Suprapubic skin (tissue), 4 donors: ENCODE data around the gene TENM3. TPM values are rescaled to one million over a fixed set of nuclear protein-coding genes. Genes with fewer than 3 reads are reported as not detected.

Experiments used
- DNase-seq, 2 donors: peaks; one replicate each; pipeline ENCODE4 v3.0.0-alpha.2; 2019; ENCODE audit warnings: low spot score in 2 of 2
- H3K27ac ChIP-seq: fragments of 200-600 bp; sonication (generic); one replicate; pipeline ENCODE4 v1.5.1; 2019
- H3K27me3 ChIP-seq: fragments of 200-600 bp; sonication (generic); one replicate; pipeline ENCODE4 v1.5.1; 2019
- H3K36me3 ChIP-seq: fragments of 200-600 bp; sonication (generic); one replicate; pipeline ENCODE4 v1.5.1; 2019
- H3K4me1 ChIP-seq: fragments of 200-600 bp; sonication (generic); one replicate; pipeline ENCODE4 v1.5.1; 2019
- H3K4me3 ChIP-seq: fragments of 200-600 bp; sonication (generic); one replicate; pipeline ENCODE4 v1.5.1; 2019; ENCODE audit warnings: mild to moderate bottlenecking
- H3K9me3 ChIP-seq: fragments of 200-600 bp; sonication (generic); one replicate; pipeline ENCODE4 v1.5.1; 2019
- EP300 ChIP-seq: sonication (generic); formaldehyde crosslinking; IDR thresholded peaks from one replicate; pipeline ENCODE4 v1.6.1; 2017; ENCODE audit warnings: antibody characterized with exemption
- POLR2A ChIP-seq, 2 donors: fragments of 450-650 bp; IDR thresholded peaks; one replicate each; pipeline ENCODE4 v1.6.1; 2017; ENCODE audit warnings: antibody characterized with exemption in 2 of 2, mild to moderate bottlenecking in 2 of 2, moderate library complexity in 2 of 2
- POLR2AphosphoS5 ChIP-seq, 3 donors: sonication (generic); formaldehyde crosslinking; IDR thresholded peaks; one replicate each; pipeline ENCODE4 v1.6.1; 2017; ENCODE audit warnings: antibody characterized with exemption in 3 of 3
- WGBS: methylation state at CpG from one replicate; pipeline ENCODE4 v1.1.5; 2018; 5-methylcytosine and 5-hydroxymethylcytosine counted together
- total RNA-seq, 4 donors: library from RNA; depleted of rRNA; stranded (reverse); fragments of >200 nt; gene quantifications; one replicate each; pipeline ENCODE4 v1.1.0, GENCODE V29; 2016
- TF ChIP-seq, protein P1 (sequence below), 2 donors: fragments of 200-600 bp in 1 of 2; fragments of 450-650 bp in 1 of 2; sonication (generic) in 1 of 2; IDR thresholded peaks; one replicate each; pipeline ENCODE4 v1.5.1; 2016 to 2019; ENCODE audit warnings: antibody characterized with exemption in 2 of 2, mild to moderate bottlenecking in 1 of 2, moderate library complexity in 1 of 2

The TENM3 gene
- total RNA-seq, 4 donors from 2014 or later, result 0.81 to 2.9 (median 1.8) TPM

DNA sequence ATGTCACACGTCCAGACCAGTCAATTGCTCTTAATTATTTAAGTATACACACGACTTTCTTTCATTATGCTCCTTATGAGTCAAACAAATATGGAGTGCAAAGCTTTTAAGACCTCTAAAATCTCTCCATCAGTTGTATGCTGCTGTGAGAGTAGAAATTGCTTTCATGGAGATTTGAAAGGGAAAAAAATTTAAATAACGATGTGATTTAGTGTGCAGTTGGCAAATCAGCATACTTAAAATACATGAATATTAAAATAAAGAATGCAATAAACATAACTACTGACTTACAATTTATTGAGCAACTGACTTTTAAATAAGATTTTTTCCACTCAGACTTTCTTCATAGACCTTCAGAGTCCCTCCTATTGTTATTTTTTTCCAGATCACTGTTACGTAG lies 9.0 kb downstream of the TENM3 start:
- H3K27me3 ChIP-seq, result no peaks in the 10 kb centered on the region
- no peak overlapping the region for H3K4me3 ChIP-seq
- no peaks in the 10 kb centered on the region for H3K4me1 ChIP-seq
- H3K9me3 ChIP-seq, result no peaks in the 10 kb centered on the region
- no peak for DNase-seq
- H3K27ac ChIP-seq, result no peak overlapping the region
- 77% methylated on average over 4 of the region's 4 CpGs for WGBS
- H3K36me3 ChIP-seq, result no peaks in the 10 kb centered on the region
- TF ChIP-seq, protein P1, sequence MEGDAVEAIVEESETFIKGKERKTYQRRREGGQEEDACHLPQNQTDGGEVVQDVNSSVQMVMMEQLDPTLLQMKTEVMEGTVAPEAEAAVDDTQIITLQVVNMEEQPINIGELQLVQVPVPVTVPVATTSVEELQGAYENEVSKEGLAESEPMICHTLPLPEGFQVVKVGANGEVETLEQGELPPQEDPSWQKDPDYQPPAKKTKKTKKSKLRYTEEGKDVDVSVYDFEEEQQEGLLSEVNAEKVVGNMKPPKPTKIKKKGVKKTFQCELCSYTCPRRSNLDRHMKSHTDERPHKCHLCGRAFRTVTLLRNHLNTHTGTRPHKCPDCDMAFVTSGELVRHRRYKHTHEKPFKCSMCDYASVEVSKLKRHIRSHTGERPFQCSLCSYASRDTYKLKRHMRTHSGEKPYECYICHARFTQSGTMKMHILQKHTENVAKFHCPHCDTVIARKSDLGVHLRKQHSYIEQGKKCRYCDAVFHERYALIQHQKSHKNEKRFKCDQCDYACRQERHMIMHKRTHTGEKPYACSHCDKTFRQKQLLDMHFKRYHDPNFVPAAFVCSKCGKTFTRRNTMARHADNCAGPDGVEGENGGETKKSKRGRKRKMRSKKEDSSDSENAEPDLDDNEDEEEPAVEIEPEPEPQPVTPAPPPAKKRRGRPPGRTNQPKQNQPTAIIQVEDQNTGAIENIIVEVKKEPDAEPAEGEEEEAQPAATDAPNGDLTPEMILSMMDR (IDR thresholded peaks at IDR 0.05), result no peak
- TF ChIP-seq EP300 (no peak), POLR2AphosphoS5 (IDR thresholded peaks at IDR 0.05) (no peak), POLR2A (IDR thresholded peaks at IDR 0.05) (no peak)

DNA sequence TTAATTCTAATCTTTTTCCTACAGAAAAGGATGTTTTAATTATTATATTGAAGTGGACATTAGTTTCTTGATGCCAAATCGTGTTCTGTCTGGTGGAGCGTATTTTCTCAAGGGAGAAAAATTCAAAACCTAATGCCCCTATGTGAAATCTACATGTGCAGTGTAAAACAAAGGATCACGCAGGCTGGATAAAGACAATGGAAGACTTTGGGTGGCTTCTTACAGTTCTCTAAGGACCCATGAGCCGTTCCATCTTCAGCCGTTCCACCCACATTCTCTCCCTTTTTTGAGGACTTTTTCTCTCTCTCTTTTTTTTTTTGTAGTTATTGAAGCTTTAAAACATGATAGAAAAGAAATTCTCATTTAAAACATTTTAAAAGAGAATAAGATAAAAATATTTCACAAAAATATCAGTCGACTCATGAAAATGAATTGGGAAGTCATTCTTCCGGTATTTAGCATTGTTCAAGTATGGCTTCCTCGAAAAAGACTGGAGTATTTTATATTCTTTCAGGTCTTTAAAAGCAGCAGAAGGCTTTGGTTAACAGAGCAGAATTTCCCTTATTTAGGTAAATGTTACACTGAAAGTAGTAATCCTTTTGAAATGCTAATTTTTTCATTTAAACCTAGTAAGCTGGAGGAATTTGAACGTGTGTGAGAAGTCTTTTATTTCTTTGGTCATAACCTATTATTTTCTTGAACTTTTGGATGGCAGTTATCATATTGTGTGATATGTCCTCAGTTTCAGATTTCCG lies 11.0 kb downstream of the TENM3 start:
- TF ChIP-seq POLR2AphosphoS5 (IDR thresholded peaks at IDR 0.05) (no peak), EP300 (no peak), POLR2A (IDR thresholded peaks at IDR 0.05) (no peak)
- TF ChIP-seq, protein P1 (IDR thresholded peaks at IDR 0.05), result no peak
- H3K27ac ChIP-seq, result no peak overlapping the region
- DNase-seq, result no peak
- H3K4me3 ChIP-seq, result no peak overlapping the region
- H3K9me3 ChIP-seq, result no peaks in the 10 kb centered on the region
- no peaks in the 10 kb centered on the region for H3K36me3 ChIP-seq
- 84% methylated on average over 10 of the region's 10 CpGs for WGBS
- H3K4me1 ChIP-seq, result no peaks in the 10 kb centered on the region
- H3K27me3 ChIP-seq, result no peaks in the 10 kb centered on the region

DNA sequence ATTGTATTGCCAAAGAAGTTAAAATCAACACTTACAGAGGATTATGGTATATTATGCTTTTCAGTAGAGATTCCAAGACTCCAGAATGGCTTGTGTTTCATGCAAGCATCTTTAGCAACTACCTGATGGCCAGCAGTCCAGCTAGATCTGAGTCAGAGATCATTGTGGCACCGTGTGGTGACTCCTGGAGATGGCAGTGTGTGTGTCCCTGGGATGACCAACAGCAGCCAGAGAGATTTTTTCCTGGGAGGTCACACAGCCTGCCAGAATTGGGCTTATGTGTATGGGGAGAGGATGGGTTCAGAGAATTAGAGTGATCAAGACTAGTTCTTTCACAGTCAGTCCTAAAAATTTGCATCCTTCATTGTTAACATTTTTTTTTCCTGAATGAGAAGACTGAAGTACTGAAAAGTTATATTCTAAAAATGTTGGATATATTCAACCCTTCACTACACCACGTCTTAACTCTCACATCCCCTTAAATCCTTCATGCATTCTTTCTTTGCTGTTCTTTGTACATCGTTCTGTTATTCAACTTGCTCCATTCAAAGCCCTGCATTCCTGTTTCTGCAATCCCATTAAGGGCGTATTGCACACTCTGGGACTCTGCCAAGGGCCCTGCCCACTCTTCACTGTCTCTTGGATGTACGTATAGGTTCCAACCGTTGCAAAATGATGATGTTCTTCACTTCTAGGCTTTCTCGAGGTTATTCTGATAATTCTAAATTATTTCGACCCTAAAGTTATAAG lies 12.4 kb downstream of the TENM3 start:
- Histone ChIP-seq H3K27ac (no peak overlapping the region), H3K4me3 (no peak overlapping the region), H3K4me1 (no peaks in the 10 kb centered on the region), H3K27me3 (no peaks in the 10 kb centered on the region), H3K36me3 (no peaks in the 10 kb centered on the region), H3K9me3 (no peaks in the 10 kb centered on the region)
- DNase-seq, result no peak
- TF ChIP-seq, protein P1 (IDR thresholded peaks at IDR 0.05), result no peak
- TF ChIP-seq EP300, result no peak
- TF ChIP-seq POLR2AphosphoS5 (IDR thresholded peaks at IDR 0.05), result no peak
- no peak for TF ChIP-seq POLR2A (IDR thresholded peaks at IDR 0.05)
- WGBS, result 55% methylated on average over 8 of the region's 8 CpGs

DNA sequence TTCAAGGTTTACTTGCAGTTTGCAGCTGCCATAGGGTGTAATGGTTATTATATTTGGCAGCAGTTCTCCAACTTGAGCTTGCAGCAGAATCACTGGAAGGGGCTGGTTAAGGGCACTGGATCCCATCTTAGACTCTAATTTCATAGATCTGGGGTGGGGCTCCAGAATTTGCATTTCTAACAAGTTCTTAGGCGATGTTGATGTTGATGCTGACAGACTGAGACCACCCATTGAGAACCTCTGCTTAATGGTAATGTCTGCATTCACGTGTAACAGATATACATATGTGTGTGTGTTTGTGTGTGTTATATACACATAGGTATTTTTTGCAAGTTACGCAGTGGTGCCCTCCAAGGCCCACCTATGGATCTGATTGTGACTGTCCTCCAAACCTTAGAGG lies 13.8 kb downstream of the TENM3 start:
- Histone ChIP-seq H3K9me3 (no peaks in the 10 kb centered on the region), H3K36me3 (no peaks in the 10 kb centered on the region), H3K27me3 (no peaks in the 10 kb centered on the region), H3K27ac (no peak overlapping the region), H3K4me3 (no peak overlapping the region), H3K4me1 (no peaks in the 10 kb centered on the region)
- DNase-seq, result no peak
- TF ChIP-seq EP300 (no peak), POLR2AphosphoS5 (IDR thresholded peaks at IDR 0.05) (no peak), POLR2A (IDR thresholded peaks at IDR 0.05) (no peak)
- TF ChIP-seq, protein P1 (IDR thresholded peaks at IDR 0.05), result no peak
- WGBS, result 89% methylated on average over 3 of the region's 3 CpGs

DNA sequence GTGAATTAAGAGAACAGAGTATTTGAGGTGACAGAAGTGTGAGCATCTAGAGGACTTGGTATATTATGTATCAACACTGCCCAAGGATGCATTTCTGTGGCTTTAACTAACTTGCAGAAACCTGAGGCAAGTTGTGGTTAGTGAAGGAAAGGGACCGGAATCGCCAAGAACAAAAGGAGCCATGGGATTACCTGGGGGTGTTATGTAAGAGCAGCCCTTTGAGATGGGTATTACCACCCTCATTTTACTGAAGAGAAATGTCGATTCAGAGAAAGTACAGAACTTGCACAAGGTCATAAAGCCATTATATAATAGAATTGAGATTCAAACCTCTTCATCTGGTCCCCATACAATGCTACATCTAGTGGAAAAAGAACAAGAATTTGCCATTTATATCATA lies 14.3 kb downstream of the TENM3 start:
- no peak overlapping the region for H3K4me3 ChIP-seq
- H3K4me1 ChIP-seq, result no peaks in the 10 kb centered on the region
- TF ChIP-seq EP300 (no peak), POLR2AphosphoS5 (IDR thresholded peaks at IDR 0.05) (no peak), POLR2A (IDR thresholded peaks at IDR 0.05) (no peak)
- TF ChIP-seq, protein P1 (IDR thresholded peaks at IDR 0.05), result no peak
- H3K27me3 ChIP-seq, result no peaks in the 10 kb centered on the region
- no peaks in the 10 kb centered on the region for H3K36me3 ChIP-seq
- no peaks in the 10 kb centered on the region for H3K9me3 ChIP-seq
- no peak for DNase-seq
- H3K27ac ChIP-seq, result no peak overlapping the region
- WGBS, result 54% methylated on average over 3 of the region's 3 CpGs
